ENCODE data around the gene MED31.

DNA sequence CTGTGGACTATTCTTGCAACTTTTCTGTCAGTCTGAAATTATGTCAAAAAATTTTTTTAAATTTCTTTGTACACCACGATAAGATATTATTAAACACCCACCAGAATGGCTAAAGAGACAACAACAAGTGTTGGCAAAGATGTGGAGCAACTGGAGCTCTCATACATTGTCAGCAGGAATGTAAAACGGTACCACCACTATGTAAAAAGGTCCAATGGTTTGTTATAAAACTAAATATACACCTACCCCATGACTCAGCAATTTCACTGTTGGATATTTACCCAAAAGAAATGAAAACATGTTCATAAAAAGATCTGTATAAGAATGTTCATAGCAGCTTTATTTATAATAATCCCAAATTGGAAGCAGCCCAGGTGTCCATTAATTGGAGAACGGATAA is 18.1 kb downstream of the MED31 start:
- TF ChIP-seq EZH2 (IDR thresholded peaks at IDR 0.05; ENCODE audit: borderline replicate concordance, insufficient read depth, low read length, poor library complexity, severe bottlenecking) (no peak), POLR2AphosphoS5 (IDR thresholded peaks at IDR 0.05) (no peak), EP300 (conservative IDR thresholded peaks at IDR 0.05; ENCODE audit: poor library complexity, severe bottlenecking) (no peak), MXI1 (conservative IDR thresholded peaks at IDR 0.05; ENCODE audit: poor library complexity, severe bottlenecking) (no peak), RAD21 (conservative IDR thresholded peaks at IDR 0.05) (no peak), SMC3 (conservative IDR thresholded peaks at IDR 0.05; ENCODE audit: poor library complexity) (no peak), TAF1 (IDR thresholded peaks at IDR 0.05; ENCODE audit: low read depth) (no peak), REST (IDR thresholded peaks at IDR 0.05; ENCODE audit: borderline replicate concordance) (no peak)
- TF ChIP-seq, protein P1, sequence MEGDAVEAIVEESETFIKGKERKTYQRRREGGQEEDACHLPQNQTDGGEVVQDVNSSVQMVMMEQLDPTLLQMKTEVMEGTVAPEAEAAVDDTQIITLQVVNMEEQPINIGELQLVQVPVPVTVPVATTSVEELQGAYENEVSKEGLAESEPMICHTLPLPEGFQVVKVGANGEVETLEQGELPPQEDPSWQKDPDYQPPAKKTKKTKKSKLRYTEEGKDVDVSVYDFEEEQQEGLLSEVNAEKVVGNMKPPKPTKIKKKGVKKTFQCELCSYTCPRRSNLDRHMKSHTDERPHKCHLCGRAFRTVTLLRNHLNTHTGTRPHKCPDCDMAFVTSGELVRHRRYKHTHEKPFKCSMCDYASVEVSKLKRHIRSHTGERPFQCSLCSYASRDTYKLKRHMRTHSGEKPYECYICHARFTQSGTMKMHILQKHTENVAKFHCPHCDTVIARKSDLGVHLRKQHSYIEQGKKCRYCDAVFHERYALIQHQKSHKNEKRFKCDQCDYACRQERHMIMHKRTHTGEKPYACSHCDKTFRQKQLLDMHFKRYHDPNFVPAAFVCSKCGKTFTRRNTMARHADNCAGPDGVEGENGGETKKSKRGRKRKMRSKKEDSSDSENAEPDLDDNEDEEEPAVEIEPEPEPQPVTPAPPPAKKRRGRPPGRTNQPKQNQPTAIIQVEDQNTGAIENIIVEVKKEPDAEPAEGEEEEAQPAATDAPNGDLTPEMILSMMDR (IDR thresholded peaks at IDR 0.05; ENCODE audit: poor library complexity, severe bottlenecking): no peak

Measured in neural cell (in vitro differentiated cells).